Gastroesophageal sphincter (tissue), 3 donors: ENCODE results near the gene PTPRD.

ENCODE experiments used
- EP300 ChIP-seq: sonication (generic); formaldehyde crosslinking; IDR thresholded peaks from one replicate; pipeline ENCODE4 v1.6.1; 2017; ENCODE audit warnings: antibody characterized with exemption, mild to moderate bottlenecking
- POLR2A ChIP-seq, 2 donors: fragments of 450-650 bp; IDR thresholded peaks; one replicate each; pipeline ENCODE4 v1.6.1; 2017; ENCODE audit warnings: antibody characterized with exemption in 2 of 2, mild to moderate bottlenecking in 2 of 2, moderate library complexity in 1 of 2
- POLR2AphosphoS5 ChIP-seq: sonication (generic); formaldehyde crosslinking; IDR thresholded peaks from one replicate; pipeline ENCODE4 v1.6.1; 2017; ENCODE audit warnings: antibody characterized with exemption
- TF ChIP-seq, protein P1 (sequence below), 4 experiments: fragments of 200-600 bp in 2 of 4; fragments of 450-650 bp in 2 of 4; sonication (generic) in 1 of 4; IDR thresholded peaks; one replicate each; pipeline ENCODE4 v1.5.1; 2017 to 2019; ENCODE audit warnings: antibody characterized with exemption in 4 of 4, mild to moderate bottlenecking in 2 of 4, moderate library complexity in 2 of 4

DNA sequence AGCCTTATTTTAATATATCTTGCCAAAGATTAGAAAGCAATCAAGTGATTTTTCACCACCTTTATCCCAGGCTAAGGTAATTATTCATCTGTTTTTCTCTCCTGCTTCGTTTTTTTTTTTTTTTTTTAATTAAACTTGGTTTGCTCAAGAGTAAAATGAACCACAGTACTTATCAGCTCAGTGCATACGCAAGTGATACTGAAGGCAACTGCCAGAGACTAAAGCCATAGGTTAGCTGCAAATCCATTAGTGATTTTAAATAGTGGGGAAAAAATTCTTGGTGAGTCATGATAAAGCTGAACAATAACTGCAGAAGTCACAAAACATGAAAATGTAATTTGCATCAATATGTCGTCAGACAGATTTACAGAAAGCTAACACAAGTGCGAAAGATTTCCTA lies 829.1 kb downstream of the PTPRD start:
- TF ChIP-seq, protein P1, sequence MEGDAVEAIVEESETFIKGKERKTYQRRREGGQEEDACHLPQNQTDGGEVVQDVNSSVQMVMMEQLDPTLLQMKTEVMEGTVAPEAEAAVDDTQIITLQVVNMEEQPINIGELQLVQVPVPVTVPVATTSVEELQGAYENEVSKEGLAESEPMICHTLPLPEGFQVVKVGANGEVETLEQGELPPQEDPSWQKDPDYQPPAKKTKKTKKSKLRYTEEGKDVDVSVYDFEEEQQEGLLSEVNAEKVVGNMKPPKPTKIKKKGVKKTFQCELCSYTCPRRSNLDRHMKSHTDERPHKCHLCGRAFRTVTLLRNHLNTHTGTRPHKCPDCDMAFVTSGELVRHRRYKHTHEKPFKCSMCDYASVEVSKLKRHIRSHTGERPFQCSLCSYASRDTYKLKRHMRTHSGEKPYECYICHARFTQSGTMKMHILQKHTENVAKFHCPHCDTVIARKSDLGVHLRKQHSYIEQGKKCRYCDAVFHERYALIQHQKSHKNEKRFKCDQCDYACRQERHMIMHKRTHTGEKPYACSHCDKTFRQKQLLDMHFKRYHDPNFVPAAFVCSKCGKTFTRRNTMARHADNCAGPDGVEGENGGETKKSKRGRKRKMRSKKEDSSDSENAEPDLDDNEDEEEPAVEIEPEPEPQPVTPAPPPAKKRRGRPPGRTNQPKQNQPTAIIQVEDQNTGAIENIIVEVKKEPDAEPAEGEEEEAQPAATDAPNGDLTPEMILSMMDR (IDR thresholded peaks at IDR 0.05): no peak
- no peak for TF ChIP-seq POLR2AphosphoS5
- TF ChIP-seq POLR2A (IDR thresholded peaks at IDR 0.05): no peak
- TF ChIP-seq EP300: no peak
